CMK (cell line): ENCODE results near the gene BMPER.

Experiments used
- DNase-seq: peaks from one replicate; pipeline ENCODE4 v3.0.0-alpha.2; 2010; ENCODE audit warnings: low read depth

BMPER gene

GRCh38 chr7:34064519-34065158 is 159.3 kb downstream of the BMPER start:
- no peak for DNase-seq

- no peak for DNase-seq
Observed at GRCh38 chr7:34066411-34066810, 161.1 kb downstream of the BMPER start.

DNA sequence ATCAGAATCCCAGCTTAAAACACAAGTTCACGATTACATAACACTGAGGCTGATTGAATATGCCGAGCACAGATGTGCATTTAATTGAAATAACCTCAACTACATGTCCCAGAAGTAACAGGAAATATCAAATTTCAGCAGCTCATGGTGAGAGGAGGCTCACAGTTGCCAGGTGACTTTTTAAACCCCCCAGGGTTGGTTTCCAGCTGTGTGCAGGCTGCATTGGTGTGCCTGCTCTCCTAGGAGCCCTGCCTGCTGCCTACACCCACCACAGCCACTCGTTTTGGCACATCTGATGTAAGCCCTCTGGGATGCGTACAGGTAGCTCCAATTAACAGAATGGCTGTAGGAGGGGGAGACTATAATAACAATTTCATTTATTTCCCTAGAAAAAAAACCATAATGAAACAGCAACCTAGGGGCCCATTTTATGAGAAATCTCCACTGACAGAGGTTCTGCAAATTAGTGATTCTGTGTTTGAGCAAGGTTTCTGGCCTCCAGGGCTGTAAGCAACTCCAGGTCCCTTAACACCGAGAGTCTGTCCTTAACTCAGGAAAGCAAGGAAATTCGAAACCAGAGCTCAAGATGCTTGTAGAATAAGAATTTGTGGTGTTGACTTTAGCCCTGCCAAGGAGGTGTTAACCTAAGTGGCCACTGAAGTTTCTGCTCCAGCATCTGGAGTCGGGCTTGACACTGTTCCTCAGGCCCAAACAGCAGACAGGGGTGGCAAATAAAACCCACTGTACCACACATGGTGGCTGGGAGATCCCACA is 161.9 kb downstream of the BMPER start:
- no peak for DNase-seq

GRCh38 chr7:34069676-34070075 is 164.3 kb downstream of the BMPER start:
- DNase-seq, result no peak

GRCh38 chr7:34070511-34071323 is 165.4 kb downstream of the BMPER start:
- DNase-seq, result no peak

GRCh38 chr7:34073676-34074075 is 168.3 kb downstream of the BMPER start:
- DNase-seq, result no peak

DNA sequence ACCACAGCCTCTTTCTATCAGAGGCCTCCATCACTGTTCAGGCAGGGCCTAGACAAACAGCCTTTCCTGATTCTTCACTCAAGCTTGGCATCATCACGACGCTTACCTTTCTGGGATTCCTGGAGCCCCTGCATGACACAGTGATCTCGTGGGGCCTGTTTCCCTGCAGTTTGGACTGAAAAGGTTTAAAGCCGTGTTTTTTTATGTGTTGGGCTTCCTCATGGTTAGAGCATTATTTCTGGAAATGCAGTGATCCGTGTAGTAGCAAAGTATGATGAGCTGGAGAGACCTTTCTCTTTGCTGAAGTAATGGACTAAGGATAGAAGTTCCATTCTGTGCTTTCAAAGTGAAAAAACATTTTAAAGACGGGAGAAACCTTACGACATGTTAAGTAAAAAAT is 169.1 kb downstream of the BMPER start:
- DNase-seq, result no peak

- DNase-seq, result no peak
Observed at GRCh38 chr7:34075523-34076370, 170.4 kb downstream of the BMPER start.

GRCh38 chr7:34077168-34077567 is 171.8 kb downstream of the BMPER start:
- no peak for DNase-seq

DNA sequence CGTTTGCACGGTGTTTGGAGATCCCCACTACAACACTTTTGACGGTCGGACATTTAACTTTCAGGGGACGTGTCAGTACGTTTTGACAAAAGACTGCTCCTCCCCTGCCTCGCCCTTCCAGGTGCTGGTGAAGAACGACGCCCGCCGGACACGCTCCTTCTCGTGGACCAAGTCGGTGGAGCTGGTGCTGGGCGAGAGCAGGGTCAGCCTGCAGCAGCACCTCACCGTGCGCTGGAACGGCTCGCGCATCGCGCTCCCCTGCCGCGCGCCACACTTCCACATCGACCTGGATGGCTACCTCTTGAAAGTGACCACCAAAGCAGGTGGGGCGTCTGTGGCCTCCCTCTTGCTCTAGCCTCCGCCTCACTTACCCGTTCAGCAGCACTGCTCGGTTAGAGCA is 173.5 kb downstream of the BMPER start:
- DNase-seq, result no peak

- DNase-seq, result no peak
Observed at GRCh38 chr7:34080513-34080912, 175.2 kb downstream of the BMPER start.

DNA sequence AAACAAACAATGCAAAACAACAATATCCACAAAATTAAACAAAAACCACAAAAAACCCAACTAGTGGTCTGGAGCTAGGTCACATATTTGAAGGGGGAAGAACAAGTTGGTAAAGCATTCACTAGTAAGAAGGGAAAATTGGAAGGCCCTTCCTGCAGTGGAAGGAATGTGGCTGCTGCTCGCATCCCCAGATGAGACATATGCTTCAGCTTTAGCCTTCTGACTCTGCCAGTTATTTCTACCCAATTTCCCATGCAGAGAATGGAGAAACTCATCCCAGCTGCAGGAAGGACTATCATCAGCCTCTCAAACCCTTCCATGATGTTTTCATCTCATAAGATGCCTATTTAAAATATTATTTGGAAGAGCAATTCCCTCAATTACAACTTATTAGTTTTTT is 176.6 kb downstream of the BMPER start:
- no peak for DNase-seq

- no peak for DNase-seq
Observed at GRCh38 chr7:34083440-34083839, 178.1 kb downstream of the BMPER start.

GRCh38 chr7:34084651-34085050 is 179.3 kb downstream of the BMPER start:
- no peak for DNase-seq

DNA sequence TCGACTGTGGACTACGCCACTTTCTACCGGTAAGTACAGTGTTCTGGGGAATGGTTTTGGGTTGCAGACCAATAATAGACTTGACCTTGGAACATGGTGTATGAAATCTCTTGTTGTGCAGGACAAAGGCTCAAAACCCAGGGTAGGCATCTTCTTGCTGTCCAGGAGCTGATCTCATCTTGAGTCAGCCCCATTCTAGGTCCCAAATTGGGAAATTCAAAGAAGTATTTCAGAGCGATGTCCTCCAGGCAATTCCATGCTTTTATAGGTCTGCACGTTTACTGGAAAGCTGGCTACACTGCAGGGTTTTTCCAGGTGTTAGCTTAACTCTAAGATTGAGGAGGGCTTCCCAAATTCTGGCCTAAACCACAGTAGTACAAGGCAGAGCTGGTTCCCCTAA is 180.7 kb downstream of the BMPER start:
- DNase-seq, result no peak

GRCh38 chr7:34086981-34087380 is 181.6 kb downstream of the BMPER start:
- DNase-seq, result no peak

DNA sequence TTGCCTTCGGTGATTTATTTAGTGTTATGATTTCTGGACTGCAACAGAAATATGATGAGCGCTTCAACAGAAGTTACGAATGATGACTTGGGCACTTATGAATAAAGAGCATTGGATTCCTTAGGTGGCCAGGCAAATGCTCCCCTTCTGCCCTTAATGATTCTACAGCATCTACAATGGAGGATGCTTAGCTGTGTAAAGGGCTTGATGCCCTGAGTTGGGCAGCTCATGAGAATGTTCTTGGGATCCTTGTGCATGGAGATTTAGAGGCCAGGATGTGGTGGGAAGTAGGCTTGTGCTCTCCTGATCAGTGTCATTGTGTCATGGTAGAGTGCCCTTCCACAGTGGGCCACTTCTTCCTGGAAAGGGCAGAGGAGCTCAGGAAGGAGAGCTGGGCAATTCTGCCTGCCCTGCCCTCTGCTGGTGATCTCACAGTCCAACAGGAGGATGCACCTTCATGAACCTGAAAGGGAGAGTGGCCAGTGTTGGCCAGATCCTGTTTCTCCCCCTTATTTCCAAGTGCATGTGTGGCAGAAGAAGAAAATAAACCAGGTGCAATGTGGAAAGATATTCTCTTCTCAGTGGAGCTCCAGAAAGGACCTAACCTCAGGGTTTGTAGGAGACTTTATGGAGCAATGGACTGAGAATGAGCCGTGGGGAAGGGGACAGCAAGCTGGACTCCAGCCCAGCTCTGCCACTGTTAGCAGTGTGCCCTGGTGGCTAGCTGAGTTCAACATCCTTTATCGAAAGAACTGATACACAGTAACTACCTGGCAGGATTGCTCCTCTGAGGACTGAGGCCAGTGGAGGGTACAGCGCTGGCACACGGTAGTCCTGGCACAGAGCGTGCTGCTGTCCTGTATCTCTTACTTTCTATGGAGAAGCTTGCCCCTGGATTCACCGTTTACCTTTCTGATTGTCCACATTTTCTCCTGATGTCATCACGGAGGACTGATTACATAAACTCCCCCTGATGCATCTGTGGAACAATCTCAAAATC is 182.9 kb downstream of the BMPER start:
- peak; percentile 12 for DNase-seq

DNA sequence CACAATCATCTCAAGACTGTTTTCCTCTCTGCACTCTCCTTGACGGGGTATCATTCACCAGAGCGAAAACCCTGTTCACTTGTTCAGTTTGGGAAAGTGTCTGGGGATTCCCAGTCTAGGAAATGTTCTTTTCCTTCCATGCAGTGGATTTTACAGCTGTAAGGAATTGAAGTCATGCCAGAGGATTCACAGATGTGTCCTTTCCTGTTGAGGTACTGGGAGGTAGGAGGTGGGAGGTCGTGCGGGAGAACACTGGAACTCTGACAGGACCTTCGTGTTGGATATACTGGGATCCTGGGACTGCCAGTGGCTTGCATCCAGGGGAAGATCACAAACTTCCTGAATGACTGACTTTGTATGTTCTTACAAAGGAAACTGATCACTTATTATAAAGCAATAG is 185.5 kb downstream of the BMPER start:
- no peak for DNase-seq

DNA sequence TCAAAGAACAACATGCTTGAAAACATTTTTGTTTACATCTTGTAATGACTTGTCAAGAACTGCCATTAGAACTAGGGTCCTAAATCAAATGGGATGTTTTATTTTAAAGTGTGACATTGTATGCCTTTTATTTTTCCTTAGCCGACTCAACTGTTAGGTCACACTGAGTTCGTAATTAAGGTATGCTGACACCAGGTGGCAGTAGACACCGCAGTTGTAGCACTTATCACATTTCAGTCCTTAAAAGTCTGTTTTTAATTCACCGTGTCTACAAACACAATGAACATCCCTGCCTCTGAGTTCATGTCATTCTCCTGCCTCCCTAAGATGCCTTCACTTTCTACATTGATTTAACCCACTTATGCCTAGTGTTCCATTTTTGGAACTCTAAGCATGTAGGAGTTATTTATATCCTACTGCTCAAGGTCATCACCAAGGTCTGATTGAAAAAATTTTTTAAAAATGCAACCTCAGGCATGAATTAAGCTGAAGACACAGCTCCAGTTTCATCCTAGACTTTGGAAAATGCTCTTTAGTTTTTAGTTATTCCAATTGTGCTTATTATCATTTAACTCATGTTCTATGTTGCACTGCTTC is 186.1 kb downstream of the BMPER start:
- DNase-seq, result no peak

- DNase-seq, result no peak
Observed at GRCh38 chr7:34093276-34093675, 187.9 kb downstream of the BMPER start.
